22Rv1 (cell line): Measurements from ENCODE around the gene TMTC1.

Source experiments
- ZFX ChIP-seq: fragments of 450-650 bp; IDR thresholded peaks from 2 replicates; pipeline ENCODE4 v1.6.1; 2017; ENCODE audit warnings: antibody characterized with exemption, borderline replicate concordance
- TF ChIP-seq, protein P1 (sequence below): fragments of 450-650 bp; IDR thresholded peaks from 2 replicates; pipeline ENCODE4 v1.5.1; 2017; ENCODE audit warnings: mild to moderate bottlenecking

DNA sequence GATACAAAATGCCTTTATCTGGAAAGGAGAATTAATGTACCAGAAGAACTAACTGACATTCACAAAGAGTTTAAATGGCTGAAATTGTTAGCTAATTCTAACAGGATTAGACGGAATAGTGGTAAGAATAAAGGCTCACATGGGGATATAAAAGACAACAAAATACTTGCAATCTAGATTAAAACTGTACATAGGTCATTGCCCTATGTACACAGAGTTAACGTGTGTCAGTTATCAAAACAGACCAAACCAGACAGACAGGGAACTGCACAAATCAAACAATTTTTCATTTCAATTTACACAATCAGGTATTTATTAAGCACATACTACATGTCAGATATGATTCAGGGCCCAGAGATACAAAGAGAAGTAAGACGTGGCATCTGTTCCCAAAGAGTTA lies 12.6 kb downstream of the TMTC1 start:
- TF ChIP-seq, protein P1, sequence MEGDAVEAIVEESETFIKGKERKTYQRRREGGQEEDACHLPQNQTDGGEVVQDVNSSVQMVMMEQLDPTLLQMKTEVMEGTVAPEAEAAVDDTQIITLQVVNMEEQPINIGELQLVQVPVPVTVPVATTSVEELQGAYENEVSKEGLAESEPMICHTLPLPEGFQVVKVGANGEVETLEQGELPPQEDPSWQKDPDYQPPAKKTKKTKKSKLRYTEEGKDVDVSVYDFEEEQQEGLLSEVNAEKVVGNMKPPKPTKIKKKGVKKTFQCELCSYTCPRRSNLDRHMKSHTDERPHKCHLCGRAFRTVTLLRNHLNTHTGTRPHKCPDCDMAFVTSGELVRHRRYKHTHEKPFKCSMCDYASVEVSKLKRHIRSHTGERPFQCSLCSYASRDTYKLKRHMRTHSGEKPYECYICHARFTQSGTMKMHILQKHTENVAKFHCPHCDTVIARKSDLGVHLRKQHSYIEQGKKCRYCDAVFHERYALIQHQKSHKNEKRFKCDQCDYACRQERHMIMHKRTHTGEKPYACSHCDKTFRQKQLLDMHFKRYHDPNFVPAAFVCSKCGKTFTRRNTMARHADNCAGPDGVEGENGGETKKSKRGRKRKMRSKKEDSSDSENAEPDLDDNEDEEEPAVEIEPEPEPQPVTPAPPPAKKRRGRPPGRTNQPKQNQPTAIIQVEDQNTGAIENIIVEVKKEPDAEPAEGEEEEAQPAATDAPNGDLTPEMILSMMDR: no peak
- TF ChIP-seq ZFX: no peak
